ENCODE data around the gene PYDC1.

DNA sequence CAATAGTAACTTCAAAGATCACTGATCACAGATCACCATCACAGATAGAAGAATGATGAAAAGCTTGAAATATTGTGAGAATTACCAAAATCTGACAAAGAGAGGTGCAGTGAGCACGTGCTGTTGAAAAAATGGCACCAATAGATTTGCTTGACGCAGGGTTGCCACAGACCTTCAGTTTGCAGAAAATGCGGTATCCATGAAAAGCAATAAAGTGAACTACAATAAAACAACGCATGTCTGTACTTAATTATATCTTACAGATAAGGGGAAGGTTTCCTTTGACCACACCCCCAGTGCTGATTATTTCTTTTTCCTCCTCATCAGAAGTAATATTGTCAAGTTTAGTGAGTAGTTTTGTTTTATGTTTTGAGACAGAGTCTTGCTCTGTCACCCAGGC is 21.1 kb upstream of the PYDC1 start:
- TF ChIP-seq, protein P1, sequence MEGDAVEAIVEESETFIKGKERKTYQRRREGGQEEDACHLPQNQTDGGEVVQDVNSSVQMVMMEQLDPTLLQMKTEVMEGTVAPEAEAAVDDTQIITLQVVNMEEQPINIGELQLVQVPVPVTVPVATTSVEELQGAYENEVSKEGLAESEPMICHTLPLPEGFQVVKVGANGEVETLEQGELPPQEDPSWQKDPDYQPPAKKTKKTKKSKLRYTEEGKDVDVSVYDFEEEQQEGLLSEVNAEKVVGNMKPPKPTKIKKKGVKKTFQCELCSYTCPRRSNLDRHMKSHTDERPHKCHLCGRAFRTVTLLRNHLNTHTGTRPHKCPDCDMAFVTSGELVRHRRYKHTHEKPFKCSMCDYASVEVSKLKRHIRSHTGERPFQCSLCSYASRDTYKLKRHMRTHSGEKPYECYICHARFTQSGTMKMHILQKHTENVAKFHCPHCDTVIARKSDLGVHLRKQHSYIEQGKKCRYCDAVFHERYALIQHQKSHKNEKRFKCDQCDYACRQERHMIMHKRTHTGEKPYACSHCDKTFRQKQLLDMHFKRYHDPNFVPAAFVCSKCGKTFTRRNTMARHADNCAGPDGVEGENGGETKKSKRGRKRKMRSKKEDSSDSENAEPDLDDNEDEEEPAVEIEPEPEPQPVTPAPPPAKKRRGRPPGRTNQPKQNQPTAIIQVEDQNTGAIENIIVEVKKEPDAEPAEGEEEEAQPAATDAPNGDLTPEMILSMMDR (IDR thresholded peaks at IDR 0.05) = no peak
- no peak for TF ChIP-seq EP300 (IDR thresholded peaks at IDR 0.05)
- no peak for TF ChIP-seq POLR2A (IDR thresholded peaks at IDR 0.05)
- TF ChIP-seq POLR2AphosphoS5 (IDR thresholded peaks at IDR 0.05) = no peak

Measured in stomach (tissue), 4 donors.